Left lung (tissue), 10 donors: ENCODE measurements around the gene HOXD13. TPM values are rescaled to one million over a fixed set of nuclear protein-coding genes. Genes with fewer than 3 reads are reported as not detected.

Source experiments
- ATAC-seq: fragments of 200-7000 bp; cut with Tn5 transposase; one replicate; pipeline ENCODE4 v1.9.1; 2020; ENCODE audit warnings: moderate library complexity
- DNase-seq, 4 donors: peaks; one replicate each; pipeline ENCODE4 v3.0.0-alpha.2; 2013 to 2020
- H3K27ac ChIP-seq, 2 donors: fragments of 200-600 bp; sonication (generic) in 1 of 2; one replicate each; pipeline versions ENCODE4 v1.5.0 to v1.8.0; 2020 to 2021
- H3K27me3 ChIP-seq, 2 donors: fragments of 200-600 bp; sonication (generic) in 1 of 2; one replicate each; pipeline versions ENCODE4 v1.5.0 to v1.8.0; 2020 to 2021
- H3K36me3 ChIP-seq, 2 donors: fragments of 200-600 bp; sonication (generic) in 1 of 2; one replicate each; pipeline versions ENCODE4 v1.5.0 to v1.8.0; 2020 to 2021
- H3K4me1 ChIP-seq, 2 donors: fragments of 200-600 bp; one replicate each; pipeline ENCODE4 v1.8.0; 2021
- H3K4me3 ChIP-seq, 2 donors: fragments of 200-600 bp; sonication (generic) in 1 of 2; one replicate each; pipeline versions ENCODE4 v1.5.0 to v1.8.0; 2020 to 2021; ENCODE audit warnings: mild to moderate bottlenecking in 1 of 2
- H3K9me3 ChIP-seq, 2 donors: fragments of 200-600 bp; sonication (generic) in 1 of 2; one replicate each; pipeline versions ENCODE4 v1.5.0 to v1.8.0; 2020 to 2021
- CTCF ChIP-seq, 2 donors: fragments of 200-600 bp; sonication (generic) in 1 of 2; IDR thresholded peaks; one replicate each; pipeline versions ENCODE4 v1.5.0 to v1.8.0; 2021; ENCODE audit warnings: antibody characterized with exemption in 2 of 2
- intact Hi-C, 2 donors: fragments of 100-400 bp; cut with DNase I; formaldehyde crosslinking; loops; one replicate each; pipeline versions ENCODE4 v1.11.2 to v1.14.2; 2022
- polyA plus RNA-seq, 6 donors: library from polyadenylated mRNA; unstranded; fragments of 120-200 nt; gene quantifications; one replicate each; pipeline ENCODE4 v1.2.1, GENCODE V29; 2013; ENCODE audit not compliant: insufficient read length in 6 of 6
- total RNA-seq, 2 donors: library from RNA; stranded (reverse); fragmentation: NEBNext Ultra II Directional; extraction: Animal tissue kit (Norgen Biotek cat#: 25700); gene quantifications; one replicate each; pipeline ENCODE4 v1.2.1, GENCODE V29; 2021
- donor health status: DM: no; HTN: yes; CAD: no.
- donor health status: DM: no; HTN: no; CAD: no.

The HOXD13 gene
- total and polyA plus RNA-seq, 8 donors: not detected

- TF ChIP-seq CTCF (IDR thresholded peaks at IDR 0.05): no peak
- H3K36me3 ChIP-seq: no peaks in the 10 kb centered on the region
- peaks cover 99 to 100% of the 10 kb centered on the region in 2 donors for H3K27me3 ChIP-seq
- H3K9me3 ChIP-seq: no peaks in the 10 kb centered on the region
- ATAC-seq (no peak), DNase-seq (no peak)
- peaks cover 0 to 10% of the 10 kb centered on the region in 2 donors for H3K4me1 ChIP-seq
- intact Hi-C loops: no loop called here
- no peak overlapping the region for H3K27ac ChIP-seq
- no peak overlapping the region for H3K4me3 ChIP-seq
Observed at GRCh38 chr2:176117823-176118371, 25.4 kb downstream of the HOXD13 start.

GRCh38 chr2:176118601-176119339, 26.2 kb downstream of the HOXD13 start:
- peaks cover 0 to 19% of the 10 kb centered on the region in 2 donors for H3K4me1 ChIP-seq
- DNase-seq (no peak), ATAC-seq (no peak)
- peaks cover 99 to 100% of the 10 kb centered on the region in 2 donors for H3K27me3 ChIP-seq
- TF ChIP-seq CTCF (IDR thresholded peaks at IDR 0.05): no peak
- no peak overlapping the region for H3K4me3 ChIP-seq
- H3K9me3 ChIP-seq: no peaks in the 10 kb centered on the region
- H3K27ac ChIP-seq: no peak overlapping the region
- H3K36me3 ChIP-seq: no peaks in the 10 kb centered on the region
- intact Hi-C loops: no loop called here

GRCh38 chr2:176120364-176121189, 28.1 kb downstream of the HOXD13 start:
- peaks cover 0 to 20% of the 10 kb centered on the region in 2 donors for H3K4me1 ChIP-seq
- DNase-seq (no peak), ATAC-seq (no peak)
- peaks cover 99 to 100% of the 10 kb centered on the region in 2 donors for H3K27me3 ChIP-seq
- H3K27ac ChIP-seq: no peak overlapping the region
- intact Hi-C loops: no loop called here
- no peak overlapping the region for H3K4me3 ChIP-seq
- H3K9me3 ChIP-seq: no peaks in the 10 kb centered on the region
- TF ChIP-seq CTCF (IDR thresholded peaks at IDR 0.05): no peak
- no peaks in the 10 kb centered on the region for H3K36me3 ChIP-seq

GRCh38 chr2:176121190-176122051, 28.9 kb downstream of the HOXD13 start:
- Histone ChIP-seq H3K9me3 (no peaks in the 10 kb centered on the region), H3K27me3 (peaks cover 99 to 100% of the 10 kb centered on the region in 2 donors), H3K4me3 (no peak overlapping the region), H3K36me3 (no peaks in the 10 kb centered on the region), H3K4me1 (peaks cover 0 to 20% of the 10 kb centered on the region in 2 donors), H3K27ac (no peak overlapping the region)
- TF ChIP-seq CTCF (IDR thresholded peaks at IDR 0.05): no peak
- DNase-seq (peak in 1 of 4 donors; percentile 60), ATAC-seq (no peak)
- intact Hi-C loops: no loop called here
